ENCODE results near the gene IGIP.
A peak's percentile ranks its signal among the peaks of the same experiment; 100 is the strongest.

Gene IGIP

DNA sequence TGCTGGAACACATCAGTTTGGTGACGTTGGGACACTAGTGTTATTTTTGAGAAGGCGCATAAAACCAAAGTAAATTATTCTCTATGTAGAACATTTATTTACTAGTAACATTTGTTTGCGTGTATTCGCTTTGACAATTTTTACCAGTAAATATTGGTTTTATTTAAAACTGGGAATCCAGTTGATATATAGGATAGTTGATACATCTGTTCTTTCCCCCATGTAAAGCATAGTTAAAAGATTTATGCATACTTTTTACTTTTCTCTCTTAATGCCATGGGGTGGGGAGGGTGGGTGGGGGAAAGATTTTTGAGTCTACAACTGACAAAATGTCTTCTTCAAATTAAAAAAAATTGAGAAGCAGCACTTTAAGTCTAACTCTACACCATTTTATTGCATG lies at the start of gene IGIP:
IGIP (plus strand) TSS at position 301 of the 400 bp plus-strand sequence. CDS start 2,540 bp downstream, outside the sequence.
- DNase-seq (ENCODE audit: low read depth), result no peak

DNA sequence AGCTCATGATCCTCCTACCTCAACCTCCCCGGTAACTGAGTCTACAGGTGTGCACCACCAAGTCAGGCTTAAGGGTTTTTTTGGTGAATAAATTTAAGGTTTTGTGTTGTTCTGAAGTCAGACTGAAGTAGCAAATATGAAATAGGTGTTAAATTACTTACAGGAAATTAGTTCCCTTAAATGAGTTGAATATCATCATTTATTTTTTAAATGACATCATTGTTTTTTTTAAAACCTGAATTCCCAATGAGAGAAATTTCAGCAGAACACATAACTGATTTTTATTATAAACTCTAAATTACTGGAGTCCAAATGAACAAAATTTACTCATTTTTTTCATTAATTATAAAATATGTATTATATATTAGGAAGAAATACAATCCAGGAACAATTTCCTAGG lies 49.6 kb upstream of the IGIP start:
- no peak for DNase-seq (ENCODE audit: low read depth)

DNA sequence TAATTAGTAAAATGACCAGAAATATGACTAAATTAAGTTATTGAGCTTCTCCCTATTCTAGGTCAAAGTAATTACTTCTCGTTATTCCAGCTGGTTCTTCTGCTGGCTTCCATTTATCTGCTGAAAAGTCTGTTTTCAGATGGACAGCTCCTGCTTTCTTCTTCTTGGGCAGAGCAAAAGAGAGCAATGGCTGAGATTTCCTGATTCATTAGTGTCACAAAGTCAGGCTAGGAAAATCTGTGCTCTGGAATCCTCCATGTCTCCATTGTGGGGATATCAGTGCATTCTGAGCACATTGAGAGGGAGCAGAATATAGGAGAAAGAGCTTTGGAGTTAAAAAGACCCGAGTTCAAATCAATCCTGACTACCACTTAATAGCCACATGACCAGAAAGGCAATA lies 48.9 kb upstream of the IGIP start:
- no peak for DNase-seq (ENCODE audit: low read depth)

DNA sequence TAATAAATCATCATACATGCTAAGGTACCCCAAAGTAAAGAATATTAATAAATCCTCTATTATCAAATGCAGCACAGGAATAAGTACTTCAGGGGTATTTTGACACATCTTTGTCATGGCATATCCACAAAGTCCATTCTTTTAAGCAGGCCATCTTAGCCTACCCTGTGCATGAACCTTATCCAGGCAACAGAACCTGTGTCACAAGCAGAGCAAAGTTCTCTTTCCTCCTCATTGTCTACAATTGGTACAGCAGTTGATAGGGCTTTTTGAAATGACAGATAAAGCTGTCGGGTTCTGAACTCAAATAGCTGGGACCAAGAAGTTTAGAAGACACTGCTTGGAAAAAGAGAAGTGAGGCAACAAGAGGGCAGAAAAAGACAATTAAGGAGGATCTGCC lies 42.6 kb upstream of the IGIP start:
- DNase-seq (ENCODE audit: low read depth), result no peak

DNA sequence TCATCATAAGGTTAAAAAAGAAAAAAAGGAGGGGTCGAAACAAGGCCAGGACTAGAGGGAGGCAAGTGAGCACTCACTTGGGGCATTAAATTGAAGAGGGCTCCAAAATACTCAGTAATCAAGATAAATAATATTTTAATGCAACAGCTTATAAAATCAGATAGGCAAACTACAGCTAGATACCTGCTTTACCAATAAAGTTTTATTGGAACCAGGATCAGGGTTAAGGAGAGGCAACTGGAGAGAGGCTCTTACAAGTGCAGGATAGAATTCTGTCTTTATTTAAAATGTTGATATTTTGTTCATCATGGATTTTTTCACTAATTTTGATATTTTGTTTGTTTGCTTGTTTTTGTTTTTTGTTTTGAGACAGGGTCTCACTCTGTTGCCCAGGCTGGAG lies 42.1 kb upstream of the IGIP start:
- DNase-seq (ENCODE audit: low read depth), result no peak

DNA sequence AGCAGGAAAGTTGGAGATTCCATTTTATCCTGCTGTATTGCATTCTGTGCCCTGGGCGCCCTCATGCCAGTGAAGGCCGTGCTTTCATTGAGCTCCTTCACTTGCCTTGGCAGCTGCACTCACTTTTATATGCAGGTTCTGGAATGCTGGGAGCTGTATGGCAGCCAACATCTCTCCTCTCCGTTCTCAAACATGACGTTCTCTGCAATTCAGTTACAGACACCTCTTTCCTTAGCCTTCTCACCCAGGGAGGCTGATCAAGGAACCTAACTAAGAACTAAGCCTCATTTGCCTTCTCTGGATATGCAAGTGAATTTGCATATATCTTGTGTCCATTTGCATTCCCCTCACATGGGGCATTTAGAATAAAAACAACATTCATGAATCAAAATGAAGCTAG lies 41.2 kb upstream of the IGIP start:
- no peak for DNase-seq (ENCODE audit: low read depth)

DNA sequence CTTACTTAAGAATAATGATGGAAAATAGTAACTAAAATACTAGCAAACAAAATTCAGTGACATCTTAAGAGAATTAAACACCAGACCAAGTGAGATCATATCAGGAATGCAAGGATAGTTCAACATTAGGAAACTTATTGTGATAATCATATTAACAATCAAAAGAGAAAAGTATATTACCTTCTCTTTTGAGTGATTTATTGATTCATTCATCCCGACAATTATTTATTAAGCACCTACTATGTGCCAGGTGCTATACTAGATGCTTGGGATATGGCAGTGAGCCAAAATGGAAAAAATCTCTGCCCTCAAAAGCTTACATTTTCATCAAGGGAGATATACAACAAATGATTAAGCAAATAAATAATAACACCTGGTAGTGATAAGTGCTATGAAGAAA lies 35.5 kb upstream of the IGIP start:
- no peak for DNase-seq (ENCODE audit: low read depth)

DNA sequence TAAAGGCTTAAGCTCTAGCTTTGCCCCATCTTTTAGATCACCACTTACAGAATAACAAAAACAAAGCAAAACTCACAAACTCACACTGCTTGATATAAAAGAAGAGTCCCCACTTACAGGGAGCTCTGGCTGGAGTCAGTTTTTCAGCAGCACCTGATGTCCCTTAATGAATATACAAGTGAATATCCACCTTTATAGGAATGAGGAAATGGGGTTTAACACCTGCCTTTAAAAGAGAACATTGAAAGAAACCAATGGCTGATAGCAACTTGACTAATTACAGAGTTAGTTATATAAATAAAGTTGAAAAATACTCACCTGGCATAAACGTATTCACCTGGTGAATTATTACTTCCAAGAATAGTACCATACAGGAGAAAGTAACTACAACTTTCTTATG lies 32.6 kb upstream of the IGIP start:
- no peak for DNase-seq (ENCODE audit: low read depth)

DNA sequence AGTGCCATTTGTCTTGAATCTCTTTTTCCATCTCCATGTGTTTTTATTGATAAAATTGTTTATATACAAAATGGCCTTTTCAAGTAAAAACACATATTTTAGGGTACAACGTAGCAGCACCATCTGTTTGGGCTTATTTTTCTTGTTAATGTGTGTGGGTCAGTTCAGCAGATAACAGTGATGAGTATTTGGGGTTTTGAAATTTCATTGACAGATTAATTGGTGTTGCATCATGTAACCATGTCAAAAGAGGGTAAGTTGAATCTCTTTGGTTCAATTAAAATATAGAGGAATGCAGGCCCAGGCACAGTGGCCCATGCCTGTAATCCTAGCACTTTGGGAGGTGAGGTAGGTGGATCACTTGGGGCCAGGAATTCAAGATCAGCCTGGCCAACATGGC lies 31.9 kb upstream of the IGIP start:
- no peak for DNase-seq (ENCODE audit: low read depth)

DNA sequence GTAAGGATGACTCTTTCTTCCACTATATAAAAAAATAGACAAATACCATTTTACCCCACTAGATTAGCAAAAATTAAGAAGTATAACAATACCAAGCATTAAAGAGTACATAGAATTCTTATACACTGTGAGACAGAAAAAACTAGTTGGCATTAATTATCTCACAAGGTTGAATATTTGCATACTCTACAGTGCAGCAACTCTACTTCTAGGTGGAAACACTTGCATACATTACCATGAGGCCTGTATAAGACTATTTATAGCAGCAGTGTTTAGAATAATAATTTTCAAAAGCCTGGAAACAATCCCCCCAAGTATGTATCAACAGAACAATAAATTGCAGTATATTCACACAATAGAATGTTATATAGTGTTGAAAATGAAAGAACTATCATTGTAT lies 30.8 kb upstream of the IGIP start:
- DNase-seq (ENCODE audit: low read depth), result no peak

DNA sequence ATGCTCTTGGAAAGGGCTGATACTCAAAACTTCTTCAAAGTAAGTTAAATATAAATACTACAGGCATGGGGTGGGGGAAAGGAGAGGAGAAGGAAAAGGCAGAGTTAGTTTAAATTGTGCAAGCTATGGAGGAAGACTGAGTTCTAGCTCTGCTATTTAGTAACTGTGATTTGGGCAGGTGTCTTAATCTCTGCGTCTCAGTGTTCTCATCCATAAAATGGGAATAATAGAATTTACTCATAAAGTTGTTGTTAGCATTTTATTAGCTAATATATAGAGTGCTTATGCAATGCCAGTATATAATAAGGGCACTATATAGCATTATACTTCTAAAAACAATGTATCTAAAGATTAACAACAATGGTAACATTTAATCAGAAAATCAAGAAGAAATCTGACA lies 24.6 kb upstream of the IGIP start:
- DNase-seq (ENCODE audit: low read depth), result no peak

DNA sequence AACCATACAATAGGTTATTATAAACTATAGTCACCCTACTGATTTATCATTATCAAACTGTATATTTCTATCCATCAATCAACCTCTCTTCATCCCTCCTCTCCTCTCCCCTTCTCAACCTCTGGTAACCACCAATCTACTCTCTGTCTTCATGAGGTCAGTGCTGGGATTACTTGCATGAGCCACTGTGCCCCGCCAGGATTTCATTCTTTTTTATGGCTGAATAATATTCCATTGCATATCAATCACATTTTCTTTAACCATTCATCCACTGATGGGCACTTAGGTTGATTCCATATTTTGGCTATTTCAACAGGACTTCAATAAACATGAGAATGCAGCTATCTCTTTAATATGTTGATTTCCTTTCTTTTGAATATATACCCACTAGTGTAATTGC lies 22.6 kb upstream of the IGIP start:
- DNase-seq (ENCODE audit: low read depth), result no peak

DNA sequence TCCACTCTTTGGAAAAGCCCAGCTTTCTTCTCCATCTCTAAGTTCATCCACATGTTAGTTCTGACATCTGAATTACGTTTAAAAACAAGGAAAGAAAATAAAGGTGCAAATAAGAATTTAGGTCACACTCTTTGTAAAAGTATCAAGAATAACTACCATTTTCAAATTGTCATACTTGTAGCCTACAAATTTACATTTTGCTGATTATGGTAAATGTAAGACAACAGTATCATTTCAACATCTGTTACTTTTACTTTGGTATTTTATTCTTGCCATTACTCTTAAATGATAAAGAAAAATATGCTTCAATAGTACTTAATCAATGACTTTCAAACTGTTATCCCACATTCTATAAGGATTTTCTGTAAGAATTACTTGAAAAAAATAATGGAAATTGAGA lies 21.6 kb upstream of the IGIP start:
- no peak for DNase-seq (ENCODE audit: low read depth)

DNA sequence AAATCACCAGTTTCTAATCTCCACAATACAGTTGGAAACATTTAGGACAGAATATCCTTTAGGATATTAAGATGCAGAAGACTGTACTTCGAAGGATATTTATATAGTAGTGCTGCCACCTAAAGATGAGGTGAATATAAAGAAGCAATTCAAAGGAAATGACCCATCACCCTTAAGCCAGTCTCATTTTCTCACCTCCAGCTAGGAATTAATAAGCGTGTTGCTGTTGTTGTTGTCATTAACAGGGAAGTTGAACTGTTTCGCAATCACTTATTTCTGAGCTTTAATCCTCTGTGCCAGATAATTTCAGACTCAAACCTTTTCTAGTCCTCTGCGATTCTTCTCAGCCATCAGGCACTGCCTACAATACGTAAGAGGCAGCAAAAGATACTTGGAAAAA lies 19.6 kb upstream of the IGIP start:
- peak; percentile 3 for DNase-seq (ENCODE audit: low read depth)

DNA sequence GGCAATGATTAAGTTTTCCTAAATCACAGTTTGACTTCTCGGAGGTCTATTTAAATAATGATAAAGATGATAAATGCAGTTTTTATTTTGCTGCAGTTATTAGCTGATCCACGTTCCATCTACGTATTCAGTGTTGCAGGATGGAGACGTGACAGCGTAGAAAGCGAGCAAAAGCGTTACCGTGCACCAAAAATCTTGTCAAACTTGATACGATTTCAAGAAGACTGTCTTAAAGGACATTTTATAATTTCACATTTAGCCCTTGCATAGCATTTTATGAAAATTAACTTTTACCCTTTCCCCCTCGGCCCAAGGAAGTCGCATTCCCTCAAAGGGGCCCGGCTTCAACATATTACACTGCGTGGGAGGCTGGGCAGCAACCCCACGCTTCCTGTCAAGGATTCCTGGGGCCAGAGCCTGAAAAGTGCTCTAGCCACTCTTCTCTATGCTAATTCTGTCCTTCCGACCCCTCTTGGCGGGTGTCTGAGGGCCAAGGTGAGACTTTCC lies 18.9 kb upstream of the IGIP start:
- no peak for DNase-seq (ENCODE audit: low read depth)

DNA sequence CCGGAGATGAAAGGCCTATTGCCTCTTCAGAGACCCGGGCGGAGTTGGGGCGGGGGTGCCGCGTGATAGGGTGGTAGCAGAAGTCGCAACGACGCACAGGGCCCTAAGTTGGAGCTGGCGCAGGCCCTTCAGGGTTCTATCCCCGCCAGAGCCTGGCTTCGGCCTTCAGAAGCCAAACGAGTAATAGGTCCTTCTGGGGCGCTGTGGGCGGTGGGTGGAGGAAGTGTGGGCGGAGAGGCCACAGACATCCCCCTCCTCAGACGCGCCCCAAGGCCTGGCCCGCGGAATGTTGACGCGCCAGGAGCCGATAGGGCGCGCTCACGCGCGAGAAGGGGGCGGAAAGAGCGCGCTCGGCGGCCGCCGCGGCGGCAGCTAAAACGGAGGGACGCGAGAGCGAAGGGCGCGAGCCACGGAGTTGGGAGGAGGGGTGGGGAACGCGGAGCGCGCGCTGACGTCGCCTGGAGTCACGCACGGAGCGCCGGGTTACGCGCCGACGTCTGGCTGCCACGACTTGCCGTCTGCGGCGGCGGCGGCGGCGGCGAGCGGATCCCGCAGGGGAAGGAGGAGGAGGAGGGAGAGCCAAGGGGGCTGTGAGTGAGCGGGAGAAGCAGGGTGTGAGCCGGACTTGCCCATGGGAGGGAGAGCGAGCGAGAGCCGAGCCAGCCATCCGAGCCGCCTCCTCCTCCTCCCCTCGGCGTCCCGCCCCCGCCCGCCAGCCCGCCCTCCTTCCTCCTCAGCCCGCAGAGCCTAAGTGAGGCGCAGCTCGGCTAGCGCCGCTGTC lies 18.2 kb upstream of the IGIP start:
- peak; percentile 91 for DNase-seq (ENCODE audit: low read depth)

DNA sequence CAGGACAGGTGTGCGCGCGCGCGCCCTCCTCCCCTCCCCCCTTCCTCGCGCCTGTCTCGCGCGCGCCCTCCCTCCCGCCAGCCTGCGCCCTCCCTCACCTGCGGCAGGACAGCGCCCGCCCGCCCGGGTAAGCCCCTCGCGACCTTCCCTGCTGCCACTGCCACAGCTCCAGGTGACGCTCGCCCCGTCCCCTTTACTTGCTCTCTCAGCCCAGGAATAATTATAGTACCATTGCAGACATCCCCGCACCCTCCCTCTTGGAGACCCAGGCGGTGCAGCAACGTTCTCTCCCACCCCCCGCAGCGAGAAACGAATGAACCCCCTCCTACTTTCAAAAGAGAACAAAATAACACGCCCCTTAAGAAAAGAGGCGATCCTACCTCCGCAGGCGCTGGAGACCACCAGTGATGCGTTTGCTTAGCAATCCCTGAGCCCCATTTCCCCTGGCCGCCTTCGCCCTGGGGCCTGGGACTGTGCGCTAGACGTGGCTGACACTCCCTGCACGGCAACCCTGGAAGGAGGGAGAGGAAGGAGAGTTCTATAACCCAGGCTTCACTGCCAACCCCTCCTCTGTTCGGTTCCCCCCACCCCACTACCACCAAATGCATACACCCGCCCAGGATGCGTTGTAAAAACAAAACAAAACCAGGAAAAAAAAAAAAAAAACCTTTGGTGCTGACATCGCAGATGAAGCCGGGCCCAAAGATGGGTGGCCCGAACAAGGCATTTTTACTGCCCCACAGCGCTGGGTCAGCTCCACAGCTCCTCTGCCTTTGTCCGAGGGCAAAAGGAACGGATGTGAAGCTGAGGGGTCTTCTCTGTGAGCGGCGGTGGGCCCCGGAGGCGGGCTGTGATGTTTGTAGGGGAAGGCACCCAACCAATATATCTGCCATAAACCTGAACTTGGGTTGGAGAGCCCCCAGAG lies 17.4 kb upstream of the IGIP start:
- no peak for DNase-seq (ENCODE audit: low read depth)

DNA sequence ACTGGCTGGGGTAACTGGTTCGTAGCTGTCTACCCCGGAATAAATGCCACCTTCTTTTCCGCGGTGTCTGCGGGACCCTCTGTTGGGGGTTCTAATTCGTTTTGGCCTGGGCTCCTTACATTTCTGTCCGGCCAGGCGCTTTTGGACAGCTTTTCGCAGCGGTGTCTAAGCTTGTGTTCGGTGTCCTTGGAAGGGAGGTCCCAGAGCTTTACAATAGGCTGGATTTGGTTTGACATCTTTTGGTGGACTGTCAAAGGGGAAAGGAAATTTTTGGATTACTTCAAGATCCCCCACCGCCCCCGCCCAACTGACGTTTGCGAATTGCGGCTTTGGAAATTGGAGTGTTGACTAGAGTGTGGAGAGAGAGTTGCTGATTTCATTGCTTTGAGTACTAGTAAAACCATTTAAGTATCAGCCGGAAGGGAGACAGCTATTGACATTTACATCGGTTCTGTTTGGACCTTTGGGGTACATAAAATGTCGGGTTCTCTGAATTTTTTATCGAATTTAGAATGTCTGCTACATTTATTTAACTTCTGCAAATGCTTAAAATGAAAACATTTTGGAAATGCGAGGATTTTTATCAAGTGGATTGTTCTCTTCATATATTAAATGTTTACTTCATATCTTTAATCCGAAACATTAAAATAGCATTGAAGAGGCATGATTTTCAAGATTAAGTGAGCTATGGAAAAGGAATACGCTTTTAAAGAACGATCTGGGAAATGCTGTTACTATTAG lies 16.5 kb upstream of the IGIP start:
- DNase-seq (ENCODE audit: low read depth), result peak; percentile 29

DNA sequence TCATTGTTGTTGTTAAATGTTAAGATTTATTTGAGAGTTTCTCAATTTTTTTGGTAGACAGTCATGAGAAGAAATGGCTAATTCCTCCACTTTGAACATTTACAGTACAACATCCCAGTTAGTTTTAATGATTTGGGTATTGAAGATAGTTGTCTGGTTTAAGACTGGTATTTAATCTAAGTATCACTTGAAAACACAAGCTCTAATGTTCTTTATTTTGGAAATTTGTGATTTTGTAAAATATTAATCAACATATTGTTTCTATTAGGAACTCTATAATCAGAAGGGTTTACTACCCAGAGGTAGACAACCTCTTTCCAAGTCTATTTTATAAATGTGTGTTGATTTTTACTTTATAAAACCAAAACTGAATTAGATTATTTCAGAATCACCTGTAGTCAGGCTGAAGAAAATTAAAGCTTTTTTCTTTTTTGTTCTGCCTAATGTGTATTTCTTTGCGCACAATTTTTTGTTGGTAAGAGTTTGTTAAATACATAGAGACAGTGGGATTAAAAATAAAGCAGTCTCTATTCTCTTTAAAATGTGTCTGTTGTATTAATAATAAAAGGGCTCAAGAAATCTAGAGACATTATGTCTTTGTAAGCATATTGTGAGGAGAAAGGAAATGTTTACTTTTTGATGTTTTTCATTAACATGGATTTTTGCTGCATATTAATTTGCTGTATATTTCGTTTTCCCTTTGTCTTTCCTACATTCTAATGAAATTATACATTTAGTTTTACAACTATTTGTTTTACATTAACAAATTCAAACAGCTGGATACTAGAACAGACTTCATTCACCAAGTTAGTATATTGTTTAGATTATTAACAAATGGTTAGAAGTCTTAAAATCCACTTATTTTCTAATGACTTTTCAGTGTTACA lies 15.7 kb upstream of the IGIP start:
- no peak for DNase-seq (ENCODE audit: low read depth)

DNA sequence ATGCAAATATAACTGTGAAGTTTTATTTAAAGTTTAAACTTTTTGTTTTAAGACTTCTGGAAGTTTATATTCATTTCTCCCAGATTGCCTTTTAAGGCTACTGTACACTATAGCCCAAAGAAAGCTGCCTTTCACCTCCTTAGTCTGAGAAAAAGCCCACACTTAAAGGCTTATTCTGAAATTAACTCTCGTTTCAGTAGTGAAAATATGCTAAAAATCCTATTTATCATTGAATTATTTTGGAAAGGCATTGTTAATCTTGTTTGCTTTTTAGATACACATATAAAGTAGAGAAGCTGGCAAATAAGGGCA lies 15.1 kb upstream of the IGIP start:
- DNase-seq (ENCODE audit: low read depth), result no peak

DNA sequence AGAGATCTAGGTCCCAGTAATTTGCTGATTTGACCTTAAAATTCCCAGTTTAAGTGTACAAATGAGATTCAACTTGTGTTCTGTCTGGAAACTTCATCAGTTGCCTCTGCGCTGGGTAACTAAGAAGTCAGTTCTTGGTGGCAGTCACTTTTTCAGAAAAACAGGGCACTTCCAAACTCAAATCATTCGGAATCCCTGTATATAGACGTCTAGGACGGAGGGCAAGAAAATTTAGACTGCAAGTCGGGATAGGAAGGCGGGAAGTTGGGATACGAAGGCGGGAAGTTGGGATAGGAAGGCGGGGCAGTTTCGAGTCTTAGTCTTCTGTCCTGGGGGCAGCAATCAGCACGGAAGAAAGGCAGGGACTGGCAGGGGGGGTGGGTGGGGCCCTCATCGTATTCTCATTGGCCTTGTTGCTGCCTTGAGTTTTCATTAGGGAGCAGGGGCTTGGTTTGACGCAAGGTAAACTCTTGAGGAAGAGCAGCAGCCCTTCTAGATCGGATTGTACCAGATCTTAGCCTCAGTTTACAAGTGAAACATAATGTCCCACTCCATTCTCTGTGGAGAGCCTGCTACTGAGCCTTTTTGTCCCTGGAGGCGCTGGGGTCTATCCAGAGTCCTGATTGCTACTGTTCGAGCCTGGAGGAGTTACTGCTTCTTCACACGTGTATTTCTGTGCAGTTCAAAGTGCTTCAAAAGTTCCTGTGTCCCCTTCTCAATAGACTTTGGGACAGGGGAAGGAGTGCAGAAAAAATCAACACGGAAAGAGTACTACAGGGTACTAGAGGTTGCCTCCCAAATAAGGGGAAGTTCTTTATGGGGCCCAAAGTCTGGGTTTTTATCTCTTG lies 14.5 kb upstream of the IGIP start:
- DNase-seq (ENCODE audit: low read depth), result no peak
